Keratinocyte (primary cell): Measurements from ENCODE around the gene KRT34. TPM values are rescaled to one million over a fixed set of nuclear protein-coding genes. Genes with fewer than 3 reads are reported as not detected.
"Not testable (repeated sequence)": the region's sequence is repeated elsewhere in the genome, so short reads cannot be mapped to it uniquely, and the experiment has no call there.

Experiments used
- DNase-seq: peaks from one replicate; pipeline ENCODE4 v3.0.0-alpha.2; 2011; ENCODE audit warnings: low read depth, missing footprints, low spot score
- FAIRE-seq: peaks from 2 replicates; lab custom pipeline; 2011; peaks lifted over from hg19 to GRCh38; lab: Jason Lieb, UNC
- H2AFZ ChIP-seq: 2 replicates; pipeline ENCODE4 v1.6.0; 2012; ENCODE audit warnings: low read length, control low read depth, inconsistent platforms; ENCODE audit not compliant: control insufficient read depth
- H3K27ac ChIP-seq: 2 replicates; pipeline ENCODE4 v1.5.1; 2011; ENCODE audit warnings: low read length; ENCODE audit not compliant: control insufficient read depth, insufficient read depth
- H3K27me3 ChIP-seq: 3 replicates; pipeline ENCODE4 v1.6.0; 2011; ENCODE audit warnings: low read length; ENCODE audit not compliant: control insufficient read depth, insufficient read depth; ENCODE audit errors: extremely low read depth
- H3K36me3 ChIP-seq, 2 experiments: 2 replicates in 1 of 2; 3 replicates in 1 of 2; pipeline ENCODE4 v1.5.1; 2011; ENCODE audit warnings: low read length in 2 of 2, mild to moderate bottlenecking in 1 of 2; ENCODE audit not compliant: control insufficient read depth in 2 of 2, insufficient read depth in 2 of 2; ENCODE audit errors: extremely low read depth in 1 of 2
- H3K4me1 ChIP-seq: 3 replicates; pipeline ENCODE4 v1.5.1; 2011; ENCODE audit warnings: low read length; ENCODE audit not compliant: control insufficient read depth, insufficient read depth; ENCODE audit errors: extremely low read depth
- H3K4me2 ChIP-seq: 3 replicates; pipeline ENCODE4 v1.6.0; 2011; ENCODE audit warnings: low read depth, low read length; ENCODE audit not compliant: control insufficient read depth, insufficient read depth; ENCODE audit errors: extremely low read depth
- H3K4me3 ChIP-seq, 3 experiments: fragments of 200-600 bp in 1 of 3; sonication (generic) in 1 of 3; 2 replicates in 2 of 3; 3 replicates in 1 of 3; pipeline ENCODE4 v1.5.1; 2011 to 2016; ENCODE audit warnings: low read length in 3 of 3, mild to moderate bottlenecking in 3 of 3, control low read depth in 2 of 3, inconsistent platforms in 1 of 3, low read depth in 1 of 3, mixed read lengths in 1 of 3, mixed run types in 1 of 3, moderate library complexity in 1 of 3; ENCODE audit not compliant: control insufficient read depth in 2 of 3, insufficient read depth in 2 of 3; ENCODE audit errors: extremely low read depth in 1 of 3
- H3K79me2 ChIP-seq: 2 replicates; pipeline ENCODE4 v1.6.0; 2012; ENCODE audit warnings: low read length; ENCODE audit not compliant: control insufficient read depth, insufficient read depth
- H3K9ac ChIP-seq: 3 replicates; pipeline ENCODE4 v1.6.0; 2011; ENCODE audit warnings: low read length; ENCODE audit not compliant: control insufficient read depth, insufficient read depth; ENCODE audit errors: extremely low read depth
- H3K9me1 ChIP-seq: 3 replicates; pipeline ENCODE4 v1.6.0; 2011; ENCODE audit warnings: low read length; ENCODE audit not compliant: control insufficient read depth, insufficient read depth; ENCODE audit errors: extremely low read depth
- H3K9me3 ChIP-seq: 2 replicates; pipeline ENCODE4 v1.5.1; 2012; ENCODE audit warnings: low read depth, low read length; ENCODE audit not compliant: control insufficient read depth
- H4K20me1 ChIP-seq: 3 replicates; pipeline ENCODE4 v1.6.0; 2011; ENCODE audit warnings: low read length; ENCODE audit not compliant: control insufficient read depth, insufficient read depth; ENCODE audit errors: extremely low read depth
- CTCF ChIP-seq, 3 experiments: IDR thresholded peaks in 1 of 3; conservative IDR thresholded peaks in 1 of 3; optimal IDR thresholded peaks in 1 of 3; 2 replicates in 2 of 3; 3 replicates in 1 of 3; pipeline versions ENCODE3 to v1.5.1; 2011; ENCODE audit warnings: low read length in 3 of 3, mild to moderate bottlenecking in 3 of 3, moderate library complexity in 2 of 3, control low read depth in 1 of 3, inconsistent platforms in 1 of 3; ENCODE audit not compliant: insufficient read depth in 2 of 3; ENCODE audit errors: extremely low read depth in 1 of 3
- EZH2 ChIP-seq: IDR thresholded peaks from one replicate; pipeline ENCODE4 v1.6.1; 2012; ENCODE audit warnings: inconsistent platforms, mild to moderate bottlenecking, low read length, moderate library complexity
- dilution Hi-C: fragments of 300-500 bp; cut with MboI; formaldehyde crosslinking; loops from one replicate; pipeline ENCODE4 v1.7.0; 2020; ENCODE audit warnings: low sequenced_read_pairs; ENCODE audit not compliant: extremely low pct_ligation_motif_present
- polyA plus RNA-seq, 5 experiments: library from polyadenylated mRNA; depleted of rRNA in 3 of 5; stranded (reverse) in 3 of 5; stranded (forward) in 1 of 5; unstranded in 1 of 5; fragments of >200 nt; gene quantifications; 1 replicate in 1 of 5; 2 replicates in 3 of 5; 3 replicates in 1 of 5; pipeline versions ENCODE4 v1.2.1 to v1.2.3, GENCODE V29; 2011 to 2012; ENCODE audit warnings: missing spikeins in 2 of 5, low read depth in 1 of 5, low replicate concordance in 1 of 5

KRT34 gene
- polyA plus RNA-seq, 1 donor (not counting 4 experiments of a cell fraction or from before 2014, with no cell fraction given): 4.8 TPM

DNA sequence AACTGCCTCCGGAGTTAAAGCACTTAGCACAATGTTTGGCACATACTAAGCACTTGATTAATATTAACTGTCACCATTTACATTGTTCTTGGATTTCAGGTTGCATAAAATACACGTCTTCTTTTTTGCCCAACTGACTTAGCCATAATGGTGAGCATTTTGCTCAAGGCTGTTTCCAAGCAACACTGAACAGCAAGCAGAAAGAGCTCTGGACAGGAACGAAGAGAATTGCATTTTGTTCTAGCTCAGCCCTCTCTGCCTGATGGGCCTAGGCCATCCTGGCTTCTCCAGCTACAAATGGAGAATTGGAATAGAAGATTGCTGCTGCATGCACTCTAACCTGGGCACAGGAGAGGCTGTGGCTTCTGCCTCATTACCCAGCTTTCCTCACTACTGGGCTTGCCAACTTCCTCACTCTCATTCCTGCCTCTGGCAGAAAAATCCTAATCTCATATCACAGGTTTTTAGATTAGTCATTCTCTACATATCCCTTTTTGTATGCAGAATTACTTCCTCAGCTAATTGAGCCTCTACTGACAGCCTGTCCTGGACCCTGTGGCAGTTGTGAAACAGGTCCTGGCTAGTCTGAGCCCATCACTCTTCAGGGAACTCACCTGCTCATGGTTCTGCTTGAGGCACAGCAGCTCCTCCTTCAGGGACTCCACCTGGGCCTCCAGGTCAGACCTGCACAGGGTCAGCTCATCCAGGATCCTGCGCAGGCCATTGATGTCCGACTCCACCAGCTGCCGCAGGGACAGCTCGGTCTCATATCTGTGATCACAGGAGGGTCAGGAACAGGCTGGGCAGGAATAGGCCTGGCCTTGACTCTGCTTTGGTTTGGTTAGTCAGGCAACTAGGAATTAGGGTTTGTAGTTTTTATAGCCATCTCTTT, 34.0 kb downstream of the KRT34 start:
- H3K36me3 ChIP-seq: no peaks in the 10 kb centered on the region
- no peaks in the 10 kb centered on the region for H4K20me1 ChIP-seq
- dilution Hi-C loops: no loop called here
- peak overlapping the region; percentile 4 for H3K4me2 ChIP-seq
- no peak overlapping the region for H3K4me3 ChIP-seq
- no peaks in the 10 kb centered on the region for H3K27me3 ChIP-seq
- peak overlapping the region; percentile 32 for H3K27ac ChIP-seq
- peaks cover 31% of the 10 kb centered on the region for H3K4me1 ChIP-seq
- no peaks in the 10 kb centered on the region for H3K9me3 ChIP-seq
- TF ChIP-seq EZH2: no peak
- no peak for TF ChIP-seq CTCF (optimal IDR thresholded peaks at IDR 0.05 in 1 of 3, IDR thresholded peaks at IDR 0.05 in 1 of 3, conservative IDR thresholded peaks at IDR 0.05 in 1 of 3; ENCODE audit: extremely low read depth in 1 of 3, insufficient read depth in 2 of 3, low read length in 3 of 3)
- no peak overlapping the region for H2AFZ ChIP-seq
- DNase-seq (peak; percentile 76), FAIRE-seq (peak; percentile 98)
- H3K9ac ChIP-seq: no peak overlapping the region
- H3K79me2 ChIP-seq: no peaks in the 10 kb centered on the region
- H3K9me1 ChIP-seq: no peaks in the 10 kb centered on the region

- dilution Hi-C loops, FAIRE-seq: not testable (repeated sequence)
- peaks cover 20% of the 10 kb centered on the region for H3K4me1 ChIP-seq
Measured at GRCh38 chr17:41346421-41346820, 35.7 kb downstream of the KRT34 start.

More at GRCh38 chr17:41346421-41346820, 35.7 kb downstream of the KRT34 start:
- H3K27ac ChIP-seq, H3K9me3 ChIP-seq, H3K79me2 ChIP-seq, H2AFZ ChIP-seq, H3K4me3 ChIP-seq, H3K9ac ChIP-seq, DNase-seq, H3K4me2 ChIP-seq, H3K36me3 ChIP-seq, H3K9me1 ChIP-seq, H3K27me3 ChIP-seq, H4K20me1 ChIP-seq: not testable (repeated sequence)
